H1 (cell line): ENCODE data around the gene CFAP100. TPM values are rescaled to one million over a fixed set of nuclear protein-coding genes. Genes with fewer than 3 reads are reported as not detected.

ENCODE experiments used
- CTCF ChIA-PET: fragments of 300-600 bp; sonication (Branson Sonifier 250); formaldehyde crosslinking; loops from one replicate; lab custom pipeline; 2021; ENCODE audit not compliant: partially characterized antibody; lab: Charles Lee
- POLR2A ChIA-PET: fragments of 300-600 bp; sonication (Branson Sonifier 250); formaldehyde crosslinking; loops from one replicate; lab custom pipeline; 2021; ENCODE audit warnings: inconsistent platforms; ENCODE audit not compliant: partially characterized antibody; lab: Charles Lee
- DNase-seq, 2 experiments: peaks; one replicate each; pipeline versions ENCODE4 v3.0.0 to v3.0.0-alpha.2; 2010 to 2022; ENCODE audit warnings: low spot score in 2 of 2, low read depth in 1 of 2, mixed read lengths in 1 of 2
- FAIRE-seq: peaks from 2 replicates; lab custom pipeline; 2011; peaks lifted over from hg19 to GRCh38; lab: Jason Lieb, UNC
- H2AFZ ChIP-seq: 2 replicates; pipeline ENCODE4 v1.8.1; 2012; ENCODE audit warnings: low read length, inconsistent platforms
- H2AK5ac ChIP-seq: 2 replicates; pipeline ENCODE4 v1.6.1; 2013; ENCODE audit warnings: low read depth, low read length
- H2BK120ac ChIP-seq: replicated peaks from 2 replicates; pipeline ENCODE3; 2013; ENCODE audit warnings: low read depth, low read length, inconsistent platforms
- H2BK12ac ChIP-seq: 2 replicates; pipeline ENCODE4 v1.6.1; 2013; ENCODE audit warnings: low read depth, low read length
- H2BK15ac ChIP-seq: 2 replicates; pipeline ENCODE4 v1.6.1; 2013; ENCODE audit warnings: low read length
- H2BK20ac ChIP-seq: 2 replicates; pipeline ENCODE4 v1.6.1; 2013; ENCODE audit warnings: low read length
- H2BK5ac ChIP-seq: 2 replicates; pipeline ENCODE4 v1.6.1; 2013; ENCODE audit warnings: low read depth, low read length
- H3K14ac ChIP-seq: 2 replicates; pipeline ENCODE4 v1.6.1; 2013; ENCODE audit warnings: inconsistent platforms; ENCODE audit not compliant: insufficient read length
- H3K18ac ChIP-seq: 2 replicates; pipeline ENCODE4 v1.6.1; 2013; ENCODE audit warnings: low read length; ENCODE audit errors: extremely low read depth
- H3K23ac ChIP-seq: 2 replicates; pipeline ENCODE4 v1.6.1; 2013; ENCODE audit warnings: inconsistent platforms; ENCODE audit not compliant: insufficient read length
- H3K23me2 ChIP-seq: 2 replicates; pipeline ENCODE4 v1.6.1; 2013; ENCODE audit warnings: low read depth, low read length
- H3K27ac ChIP-seq: 2 replicates; pipeline ENCODE4 v1.6.1; 2011; ENCODE audit warnings: low read depth, low read length, inconsistent platforms
- H3K27me3 ChIP-seq, 4 experiments: replicated peaks in 1 of 4; 1 replicate in 1 of 4; 2 replicates in 3 of 4; pipeline versions ENCODE4 v1.6.1 to v1.8.1; 2011 to 2013; ENCODE audit warnings: low read length in 3 of 4, mild to moderate bottlenecking in 3 of 4, inconsistent platforms in 2 of 4, mixed read lengths in 2 of 4, moderate library complexity in 1 of 4; ENCODE audit not compliant: control insufficient read depth in 3 of 4, insufficient read depth in 3 of 4; ENCODE audit errors: extremely low read depth in 1 of 4
- H3K36me3 ChIP-seq, 4 experiments: 2 replicates each; pipeline versions ENCODE4 v1.6.1 to v1.8.1; 2011 to 2013; ENCODE audit warnings: mild to moderate bottlenecking in 4 of 4, low read length in 3 of 4, moderate library complexity in 2 of 4, control low read depth in 1 of 4, inconsistent platforms in 1 of 4; ENCODE audit not compliant: insufficient read depth in 4 of 4, control insufficient read depth in 2 of 4
- H3K4ac ChIP-seq: replicated peaks from 2 replicates; pipeline ENCODE3; 2013; ENCODE audit warnings: low read length, low read depth, mixed read lengths, inconsistent platforms; ENCODE audit not compliant: insufficient read length
- H3K4me1 ChIP-seq, 4 experiments: replicated peaks in 1 of 4; 1 replicate in 1 of 4; 2 replicates in 3 of 4; pipeline versions ENCODE4 v1.6.1 to v1.8.1; 2011 to 2013; ENCODE audit warnings: low read length in 3 of 4, inconsistent platforms in 2 of 4, mixed read lengths in 1 of 4; ENCODE audit not compliant: insufficient read depth in 4 of 4, control insufficient read depth in 3 of 4
- H3K4me2 ChIP-seq, 2 experiments: 2 replicates each; pipeline versions ENCODE4 v1.6.1 to v1.8.1; 2011 to 2013; ENCODE audit warnings: low read depth in 2 of 2, low read length in 2 of 2, control low read depth in 1 of 2, inconsistent platforms in 1 of 2, mild to moderate bottlenecking in 1 of 2; ENCODE audit not compliant: insufficient read depth in 1 of 2
- H3K4me3 ChIP-seq, 4 experiments: fragments of 200-600, 300-600 bp in 1 of 4; sonication (generic), shearing (Covaris generic), sonication (Bioruptor Twin) in 1 of 4; 2 replicates each; pipeline versions ENCODE4 v1.5.1 to v1.8.1; 2011 to 2016; ENCODE audit warnings: low read length in 4 of 4, low read depth in 3 of 4, control low read depth in 2 of 4, inconsistent platforms in 2 of 4, mild to moderate bottlenecking in 2 of 4, mixed read lengths in 1 of 4, moderate library complexity in 1 of 4; ENCODE audit not compliant: insufficient read depth in 2 of 4; ENCODE audit errors: extremely low read depth in 1 of 4
- H3K56ac ChIP-seq: replicated peaks from 2 replicates; pipeline ENCODE3; 2013; ENCODE audit warnings: low read depth, mild to moderate bottlenecking, mixed read lengths, low read length, inconsistent platforms; ENCODE audit not compliant: insufficient read length
- H3K79me1 ChIP-seq: 2 replicates; pipeline ENCODE4 v1.6.1; 2013; ENCODE audit warnings: low read depth, low read length, control low read depth
- H3K79me2 ChIP-seq, 2 experiments: 2 replicates each; pipeline versions ENCODE4 v1.6.1 to v1.8.1; 2012 to 2013; ENCODE audit warnings: low read length in 2 of 2, mild to moderate bottlenecking in 2 of 2, inconsistent platforms in 1 of 2; ENCODE audit not compliant: insufficient read depth in 2 of 2, control insufficient read depth in 1 of 2
- H3K9ac ChIP-seq, 4 experiments: replicated peaks in 1 of 4; 1 replicate in 1 of 4; 2 replicates in 3 of 4; pipeline versions ENCODE4 v1.6.1 to v1.8.1; 2011 to 2013; ENCODE audit warnings: low read depth in 3 of 4, low read length in 3 of 4, control low read depth in 2 of 4, mild to moderate bottlenecking in 2 of 4, moderate library complexity in 2 of 4, inconsistent platforms in 1 of 4; ENCODE audit errors: extremely low read depth in 1 of 4
- H3K9me3 ChIP-seq, 2 experiments: 2 replicates each; pipeline versions ENCODE4 v1.6.1 to v1.8.1; 2012 to 2013; ENCODE audit warnings: mild to moderate bottlenecking in 2 of 2, moderate library complexity in 2 of 2, control low read depth in 1 of 2, inconsistent platforms in 1 of 2, low read depth in 1 of 2, low read length in 1 of 2, mixed read lengths in 1 of 2; ENCODE audit not compliant: insufficient read depth in 2 of 2
- H4K20me1 ChIP-seq, 2 experiments: replicated peaks in 1 of 2; 2 replicates each; pipeline versions ENCODE3 to v1.8.1; 2011 to 2013; ENCODE audit warnings: inconsistent platforms in 2 of 2, low read length in 2 of 2, mild to moderate bottlenecking in 1 of 2; ENCODE audit not compliant: insufficient read depth in 2 of 2, control insufficient read depth in 1 of 2
- H4K5ac ChIP-seq: 2 replicates; pipeline ENCODE4 v1.6.1; 2013; ENCODE audit warnings: low read length, low read depth, mixed read lengths, inconsistent platforms; ENCODE audit not compliant: insufficient read length
- H4K8ac ChIP-seq: 2 replicates; pipeline ENCODE4 v1.8.0; 2013; ENCODE audit warnings: mild to moderate bottlenecking, moderate library complexity, low read length, inconsistent platforms; ENCODE audit not compliant: insufficient read depth; ENCODE audit errors: extremely low read depth
- H4K91ac ChIP-seq: replicated peaks from 2 replicates; pipeline ENCODE3; 2013; ENCODE audit warnings: low read length, mixed read lengths, inconsistent platforms; ENCODE audit not compliant: insufficient read length
- BACH1 ChIP-seq: IDR thresholded peaks from 2 replicates; pipeline ENCODE4 v1.6.1; 2012; ENCODE audit warnings: low read length, improper control_type of control experiment
- BRCA1 ChIP-seq: IDR thresholded peaks from 2 replicates; pipeline ENCODE4 v1.6.1; 2012; ENCODE audit warnings: low read depth, low read length, improper control_type of control experiment
- CBX8 ChIP-seq: fragments of 300-800, 300-1000 bp; sonication (generic); IDR thresholded peaks from 2 replicates; pipeline ENCODE4 v1.7.1; 2016; ENCODE audit warnings: low read depth, low read length, borderline replicate concordance
- CTBP2 ChIP-seq: IDR thresholded peaks from 2 replicates; pipeline ENCODE4 v1.7.0; 2011; ENCODE audit warnings: borderline replicate concordance, mild to moderate bottlenecking, moderate library complexity, mixed read lengths, low read length; ENCODE audit not compliant: insufficient read depth, insufficient read length
- EP300 ChIP-seq, 2 experiments: IDR thresholded peaks; 1 replicate in 1 of 2; 2 replicates in 1 of 2; pipeline ENCODE4 v1.6.1; 2011 to 2012; ENCODE audit warnings: low read depth in 2 of 2, low read length in 2 of 2, mild to moderate bottlenecking in 2 of 2, borderline replicate concordance in 1 of 2, inconsistent platforms in 1 of 2, moderate library complexity in 1 of 2
- NANOG ChIP-seq: IDR thresholded peaks from 2 replicates; pipeline ENCODE4 v1.6.1; 2011; ENCODE audit warnings: low read length, low read depth, mild to moderate bottlenecking, inconsistent platforms; ENCODE audit not compliant: insufficient read depth, poor library complexity, severe bottlenecking
- TBP ChIP-seq: IDR thresholded peaks from 2 replicates; pipeline ENCODE4 v1.6.1; 2011; ENCODE audit warnings: low read depth, low read length, improper control_type of control experiment
- ZNF274 ChIP-seq: IDR thresholded peaks from 2 replicates; pipeline ENCODE4 v1.7.0; 2012; ENCODE audit warnings: low read length, borderline replicate concordance; ENCODE audit errors: extremely low read depth
- WGBS, 2 experiments: shearing (Covaris generic) in 1 of 2; methylation state at CpG; one replicate each; pipeline versions ENCODE4 v1.1.6 to v1.1.7; 2013 to 2015; ENCODE audit warnings: low lambda C conversion rate in 2 of 2, mixed read lengths in 2 of 2, inconsistent platforms in 1 of 2, low coverage in 1 of 2, missing lambda C conversion rate in 1 of 2; ENCODE audit not compliant: insufficient replicate concordance in 2 of 2, insufficient coverage in 1 of 2, insufficient read length in 1 of 2; ENCODE audit errors: extremely low coverage in 1 of 2, missing lambda C conversion rate in 1 of 2; 5-methylcytosine and 5-hydroxymethylcytosine counted together
- polyA plus RNA-seq, 7 experiments: library from polyadenylated mRNA; depleted of rRNA in 3 of 7; stranded (reverse) in 5 of 7; unstranded in 2 of 7; fragments of >200 nt in 5 of 7; fragments of 200-250 nt in 2 of 7; gene quantifications; 1 replicate in 5 of 7; 2 replicates in 1 of 7; 4 replicates in 1 of 7; pipeline versions ENCODE4 v1.2.1 to v1.2.3, GENCODE V29; 2011 to 2013; ENCODE audit warnings: missing spikeins in 2 of 7, mixed read lengths in 2 of 7
- total RNA-seq: library from RNA; stranded (reverse); fragmentation: NEBNext Ultra II Directional; extraction: Animal tissue kit (Norgen Biotek cat#: 25700); gene quantifications from 2 replicates; pipeline ENCODE4 v1.2.1, GENCODE V29; 2021

CFAP100 gene
- total and polyA plus RNA-seq, 2 of the 8 experiments (the other 6 are each of a cell fraction or from before 2014, with no cell fraction given), result 0.17 TPM; not detected in 1

DNA sequence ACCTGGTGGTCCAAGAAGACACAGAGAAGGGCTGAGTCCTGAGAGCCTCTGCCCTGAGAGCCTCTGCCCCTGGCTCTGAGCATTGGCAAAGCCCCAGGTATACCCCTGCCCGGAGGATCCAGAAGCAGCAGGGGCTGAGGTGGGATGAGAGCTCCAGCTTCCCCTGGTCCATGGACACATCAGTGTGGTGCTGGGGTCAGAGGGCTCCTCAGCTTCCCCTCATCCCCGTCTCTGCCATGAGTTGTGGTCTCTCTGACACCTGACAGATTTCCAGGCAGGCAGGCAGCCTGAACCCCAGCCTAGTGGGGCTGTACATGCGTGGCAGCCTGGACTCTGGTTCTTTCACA, 34.0 kb upstream of the CFAP100 start:
- POLR2A ChIA-PET, result no interaction called here
- CTCF ChIA-PET, result interaction anchor here (1.1 to 5.7 kb wide), 4 partner anchors 12 to 227 kb away, joined by 3 to 30 read pairs (median 4); no protein-coding TSS in a partner anchor
- FAIRE-seq, result no peak

More for the DNA sequence above, 34.0 kb upstream of the CFAP100 start:
- peaks cover 0 to 17% (median 8%) of the 10 kb centered on the region in 4 experiments; a peak in 6 of 7 replicates for H3K27me3 ChIP-seq
- H4K91ac ChIP-seq, result peak overlapping the region; percentile 27
- H2BK120ac ChIP-seq, result no peak overlapping the region
- no peak overlapping the region for H3K4ac ChIP-seq
- peaks cover 4 to 26% (median 16%) of the 10 kb centered on the region in 4 experiments for H3K4me1 ChIP-seq
- no peak overlapping the region for H3K14ac ChIP-seq
- no peaks in the 10 kb centered on the region for H3K79me2 ChIP-seq
- 91% methylated on average over 3 of the region's 3 CpGs; no CpG with 5 or more reads in 1 of the 2 experiments for WGBS, 2 experiments
- no peak overlapping the region for H2AFZ ChIP-seq
- H3K79me1 ChIP-seq, result no peaks in the 10 kb centered on the region
- no peaks in the 10 kb centered on the region for H3K9me3 ChIP-seq
- no peak overlapping the region for H2BK5ac ChIP-seq
- H3K4me2 ChIP-seq, result no peak overlapping the region
- DNase-seq, result no peak
- H2BK20ac ChIP-seq, result no peak overlapping the region
- H3K36me3 ChIP-seq, result no peaks in the 10 kb centered on the region
- no peak overlapping the region for H4K5ac ChIP-seq
- 0 out of 2 replicates have a peak overlapping the region, but pooled peaks have one; percentile 60 for H2BK12ac ChIP-seq
- no peak overlapping the region for H4K8ac ChIP-seq
- H3K18ac ChIP-seq, result no peak overlapping the region
- H2BK15ac ChIP-seq, result no peak overlapping the region; the same call in 1 of the 2 replicates
- no peak overlapping the region for H2AK5ac ChIP-seq
- H3K9ac ChIP-seq, result no peak overlapping the region
- TF ChIP-seq BRCA1 (no peak), CTBP2 (no peak), BACH1 (no peak), EP300 (IDR thresholded peaks at IDR 0.05; ENCODE audit: borderline replicate concordance in 1 of 2, low read depth in 2 of 2, low read length in 2 of 2) (no peak), NANOG (no peak), TBP (no peak), CBX8 (no peak), ZNF274 (no peak)
- peaks cover 17% of the 10 kb centered on the region for H3K23me2 ChIP-seq
- H3K23ac ChIP-seq, result no peak overlapping the region
- H3K4me3 ChIP-seq, result no peak overlapping the region
- H3K27ac ChIP-seq, result no peak overlapping the region
- H3K56ac ChIP-seq, result no peak overlapping the region
- no peaks in the 10 kb centered on the region for H4K20me1 ChIP-seq
